ENCODE results near the gene ZNF385D.

GRCh38 chr3:21393683-21394311 is 357.2 kb downstream of the ZNF385D start:
- TF ChIP-seq EZH2 (IDR thresholded peaks at IDR 0.05) (no peak), POLR2AphosphoS5 (IDR thresholded peaks at IDR 0.05; ENCODE audit: borderline replicate concordance, low read depth, low read length) (no peak)

Measured in SK-N-MC (cell line).